A673 (cell line): ENCODE data around the gene TMED7. TPM values are rescaled to one million over a fixed set of nuclear protein-coding genes. Genes with fewer than 3 reads are reported as not detected.

Source experiments
- BruUV-seq: library from RNA; stranded (reverse); fragments of 400-500 nt; replicated peaks from 2 replicates; lab custom pipeline; 2021; lab: Mats Ljungman, UMichigan
- CTCF ChIA-PET: fragments of 300-600 bp; sonication (Branson Sonifier 250); formaldehyde crosslinking; loops from one replicate; lab custom pipeline; 2022; ENCODE audit warnings: antibody characterized with exemption; lab: Charles Lee
- POLR2A ChIA-PET: fragments of 300-600 bp; sonication (Branson Sonifier 250); formaldehyde crosslinking; loops from one replicate; lab custom pipeline; 2022; ENCODE audit warnings: antibody characterized with exemption; ENCODE audit not compliant: low non-redundant PET; lab: Charles Lee
- DNase-seq: peaks from one replicate; pipeline ENCODE4 v3.0.0-alpha.2; 2015; ENCODE audit warnings: low spot score
- H3K27ac ChIP-seq: fragments of 200-600 bp; sonication (generic); 2 replicates; pipeline ENCODE4 v1.5.1; 2016; ENCODE audit warnings: mixed run types, low read depth, mild to moderate bottlenecking, mixed read lengths, antibody characterized with exemption, low read length; ENCODE audit not compliant: poor library complexity, severe bottlenecking
- H3K27me3 ChIP-seq: fragments of 200-600 bp; sonication (generic); replicated peaks from 2 replicates; pipeline ENCODE4 v1.6.1; 2017; ENCODE audit warnings: mixed run types, low read depth, mild to moderate bottlenecking, mixed read lengths, antibody characterized with exemption, low read length; ENCODE audit not compliant: insufficient read depth, poor library complexity
- H3K36me3 ChIP-seq: fragments of 200-600 bp; sonication (generic); 2 replicates; pipeline ENCODE4 v1.6.1; 2016; ENCODE audit warnings: mixed run types, mild to moderate bottlenecking, mixed read lengths, antibody characterized with exemption, low read length; ENCODE audit not compliant: insufficient read depth, poor library complexity, severe bottlenecking
- H3K4me1 ChIP-seq: fragments of 200-600 bp; sonication (generic); 2 replicates; pipeline ENCODE4 v1.6.1; 2017; ENCODE audit warnings: mixed run types, mild to moderate bottlenecking, mixed read lengths, antibody characterized with exemption, low read length; ENCODE audit not compliant: insufficient read depth, poor library complexity, severe bottlenecking
- H3K4me3 ChIP-seq: fragments of 200-600 bp; sonication (generic); 2 replicates; pipeline ENCODE4 v1.5.1; 2016; ENCODE audit warnings: low read depth, mixed run types, mild to moderate bottlenecking, mixed read lengths, low read length; ENCODE audit not compliant: poor library complexity, severe bottlenecking
- H3K9me3 ChIP-seq: fragments of 200-600 bp; sonication (generic); 2 replicates; pipeline ENCODE4 v1.6.1; 2016; ENCODE audit warnings: mixed run types, low read depth, mild to moderate bottlenecking, mixed read lengths, antibody characterized with exemption, low read length; ENCODE audit not compliant: poor library complexity, severe bottlenecking
- CTCF ChIP-seq: fragments of 300-800, 200-600 bp; sonication (generic); conservative IDR thresholded peaks from 2 replicates; pipeline ENCODE4 v1.5.1; 2017; ENCODE audit warnings: low read depth, mild to moderate bottlenecking, antibody characterized with exemption, low read length, moderate library complexity, mixed read lengths
- EZH2 ChIP-seq: fragments of 200-600 bp; sonication (generic); IDR thresholded peaks from 2 replicates; pipeline ENCODE4 v1.6.1; 2017; ENCODE audit warnings: borderline replicate concordance, low read depth, mild to moderate bottlenecking, mixed read lengths, antibody characterized with exemption, low read length; ENCODE audit not compliant: poor library complexity, severe bottlenecking
- intact Hi-C: fragments of 100-400 bp; cut with micrococcal nuclease; formaldehyde crosslinking; loops from one replicate; pipeline ENCODE4 v1.10.0; 2022; ENCODE audit not compliant: unreplicated experiment
- total RNA-seq: library from RNA; stranded (reverse); gene quantifications from 2 replicates; pipeline ENCODE4 v1.2.3, GENCODE V29; 2021

Gene TMED7
- total RNA-seq, 1 experiment from 2014 or later = 62.8 TPM

- Histone ChIP-seq H3K27ac (no peak overlapping the region), H3K4me3 (no peak overlapping the region), H3K4me1 (peaks cover 7% of the 10 kb centered on the region), H3K27me3 (peaks cover 7% of the 10 kb centered on the region), H3K9me3 (no peaks in the 10 kb centered on the region), H3K36me3 (no peaks in the 10 kb centered on the region)
- no TSS peak for BruUV-seq
- ChIA-PET CTCF (no interaction called here), POLR2A (no interaction called here)
- no peak for DNase-seq
- intact Hi-C loops = no loop called here
- TF ChIP-seq EZH2 (no peak), CTCF (no peak)
Observed at GRCh38 chr5:115640274-115640673, 14.4 kb upstream of the TMED7 start.

GRCh38 chr5:115639377-115639776 is 13.5 kb upstream of the TMED7 start:
- ChIA-PET POLR2A (no interaction called here), CTCF (no interaction called here)
- TF ChIP-seq EZH2 (no peak), CTCF (no peak)
- Histone ChIP-seq H3K36me3 (no peaks in the 10 kb centered on the region), H3K27ac (no peak overlapping the region), H3K27me3 (peaks cover 7% of the 10 kb centered on the region), H3K4me3 (no peak overlapping the region), H3K4me1 (peaks cover 7% of the 10 kb centered on the region), H3K9me3 (no peaks in the 10 kb centered on the region)
- intact Hi-C loops = no loop called here
- BruUV-seq = no TSS peak
- peak; percentile 81 for DNase-seq

GRCh38 chr5:115637507-115637906 is 11.7 kb upstream of the TMED7 start:
- POLR2A ChIA-PET = no interaction called here
- intact Hi-C loops = no loop called here
- CTCF ChIA-PET = no interaction called here
- TF ChIP-seq CTCF (no peak), EZH2 (no peak)
- Histone ChIP-seq H3K4me1 (peaks cover 7% of the 10 kb centered on the region), H3K27ac (no peak overlapping the region), H3K27me3 (peaks cover 7% of the 10 kb centered on the region), H3K36me3 (no peaks in the 10 kb centered on the region), H3K4me3 (no peak overlapping the region), H3K9me3 (no peaks in the 10 kb centered on the region)
- no TSS peak for BruUV-seq
- DNase-seq = no peak
